Measurements from ENCODE around the gene GLIS1. TPM values are rescaled to one million over a fixed set of nuclear protein-coding genes. Genes with fewer than 3 reads are reported as not detected.

GLIS1 gene
- total RNA-seq, 1 experiment from 2014 or later = not detected

- 0 out of 2 replicates have a peak, but pooled peaks cover 5% of the 10 kb centered on the region for H3K9me3 ChIP-seq (ENCODE audit: insufficient read depth, low read depth)
- 0 out of 2 replicates have a peak, but pooled peaks cover 6% of the 10 kb centered on the region for H3K27me3 ChIP-seq (ENCODE audit: insufficient read depth, low read depth)
- TF ChIP-seq EZH2 (IDR thresholded peaks at IDR 0.05; ENCODE audit: low read depth) (no peak), CTCF (conservative IDR thresholded peaks at IDR 0.05) (no peak)
- no peaks in the 10 kb centered on the region for H3F3A ChIP-seq (ENCODE audit: insufficient read depth, low read depth)
- H2AFZ ChIP-seq = no peak overlapping the region
- H3K4me2 ChIP-seq = no peak overlapping the region
- no peak for DNase-seq
- POLR2A ChIA-PET (ENCODE audit: unreplicated experiment) = no interaction called here
- no peaks in the 10 kb centered on the region for H3K36me3 ChIP-seq (ENCODE audit: low read depth)
- H3K4me3 ChIP-seq = no peak overlapping the region
- CTCF ChIA-PET = no interaction called here
- no TSS peak for BruUV-seq (replicated peaks)
- H3K4me1 ChIP-seq (replicated peaks; ENCODE audit: insufficient read depth) = no peaks in the 10 kb centered on the region
- H3K79me2 ChIP-seq (ENCODE audit: low read depth) = no peaks in the 10 kb centered on the region
- no peaks in the 10 kb centered on the region for H3K9me2 ChIP-seq (ENCODE audit: insufficient read depth)
- no peaks in the 10 kb centered on the region for H4K20me1 ChIP-seq (ENCODE audit: insufficient read depth)
- intact Hi-C loops (cut with micrococcal nuclease; ENCODE audit: unreplicated experiment) = no loop called here
- no peak overlapping the region for H3K27ac ChIP-seq
Observed at GRCh38 chr1:53615101-53615500, 123.9 kb downstream of the GLIS1 start.

GRCh38 chr1:53614231-53615021 lies 124.5 kb downstream of the GLIS1 start:
- Histone ChIP-seq H2AFZ (no peak overlapping the region), H3K4me2 (no peak overlapping the region), H3K27me3 (ENCODE audit: insufficient read depth, low read depth) (0 out of 2 replicates have a peak, but pooled peaks cover 6% of the 10 kb centered on the region), H3K36me3 (ENCODE audit: low read depth) (no peaks in the 10 kb centered on the region), H3F3A (ENCODE audit: insufficient read depth, low read depth) (no peaks in the 10 kb centered on the region), H4K20me1 (ENCODE audit: insufficient read depth) (no peaks in the 10 kb centered on the region), H3K4me1 (replicated peaks; ENCODE audit: insufficient read depth) (no peaks in the 10 kb centered on the region), H3K4me3 (no peak overlapping the region), H3K27ac (no peak overlapping the region), H3K79me2 (ENCODE audit: low read depth) (no peaks in the 10 kb centered on the region), H3K9me3 (ENCODE audit: insufficient read depth, low read depth) (0 out of 2 replicates have a peak, but pooled peaks cover 8% of the 10 kb centered on the region), H3K9me2 (ENCODE audit: insufficient read depth) (no peaks in the 10 kb centered on the region)
- BruUV-seq (replicated peaks) = no TSS peak
- POLR2A ChIA-PET (ENCODE audit: unreplicated experiment) = no interaction called here
- intact Hi-C loops (cut with micrococcal nuclease; ENCODE audit: unreplicated experiment) = no loop called here
- no peak for TF ChIP-seq CTCF (conservative IDR thresholded peaks at IDR 0.05)
- no peak for TF ChIP-seq EZH2 (IDR thresholded peaks at IDR 0.05; ENCODE audit: low read depth)
- DNase-seq = no peak
- CTCF ChIA-PET = interaction anchor here (0.6 kb wide), 1 partner anchor 117 kb away, joined by 6 read pairs; no protein-coding TSS in a partner anchor

GRCh38 chr1:53608676-53609075 lies 130.3 kb downstream of the GLIS1 start:
- CTCF ChIA-PET = no interaction called here

More at GRCh38 chr1:53608676-53609075, 130.3 kb downstream of the GLIS1 start:
- H3F3A ChIP-seq (ENCODE audit: insufficient read depth, low read depth) = no peaks in the 10 kb centered on the region
- no peaks in the 10 kb centered on the region for H3K9me2 ChIP-seq (ENCODE audit: insufficient read depth)
- BruUV-seq (replicated peaks) = no TSS peak
- intact Hi-C loops (cut with micrococcal nuclease; ENCODE audit: unreplicated experiment) = no loop called here
- 0 out of 2 replicates have a peak, but pooled peaks cover 8% of the 10 kb centered on the region for H3K9me3 ChIP-seq (ENCODE audit: insufficient read depth, low read depth)
- no peaks in the 10 kb centered on the region for H4K20me1 ChIP-seq (ENCODE audit: insufficient read depth)
- no peak overlapping the region for H3K4me3 ChIP-seq
- no peaks in the 10 kb centered on the region for H3K4me1 ChIP-seq (replicated peaks; ENCODE audit: insufficient read depth)
- no peaks in the 10 kb centered on the region for H3K79me2 ChIP-seq (ENCODE audit: low read depth)
- no peaks in the 10 kb centered on the region for H3K36me3 ChIP-seq (ENCODE audit: low read depth)
- 0 out of 2 replicates have a peak, but pooled peaks cover 6% of the 10 kb centered on the region for H3K27me3 ChIP-seq (ENCODE audit: insufficient read depth, low read depth)
- no peak for TF ChIP-seq EZH2 (IDR thresholded peaks at IDR 0.05; ENCODE audit: low read depth)
- TF ChIP-seq CTCF (conservative IDR thresholded peaks at IDR 0.05) = no peak
- H3K27ac ChIP-seq = no peak overlapping the region
- H3K4me2 ChIP-seq = no peak overlapping the region
- DNase-seq = no peak
- H2AFZ ChIP-seq = no peak overlapping the region
- POLR2A ChIA-PET (ENCODE audit: unreplicated experiment) = no interaction called here

Measured in PC-9 (cell line).